Adipose tissue (tissue), 3 donors: ENCODE data around the gene GPBAR1. TPM values are rescaled to one million over a fixed set of nuclear protein-coding genes. Genes with fewer than 3 reads are reported as not detected.
"Not testable (repeated sequence)": the region's sequence is repeated elsewhere in the genome, so short reads cannot be mapped to it uniquely, and the experiment has no call there.

Experiments used
- H3K27ac ChIP-seq: one replicate; pipeline ENCODE4 v1.5.1; 2013; ENCODE audit warnings: low read depth, low read length
- WGBS, 3 donors: extraction: QIAGEN DNeasy Blood & Tissue Kit; methylation state at CpG; one replicate each; pipeline ENCODE4 v1.1.7; 2013; 5-methylcytosine and 5-hydroxymethylcytosine counted together
- polyA plus RNA-seq, 3 donors: library from polyadenylated mRNA; stranded (reverse); fragments of 200-250 nt; gene quantifications; one replicate each; pipeline ENCODE4 v1.2.3, GENCODE V29; 2013
- donor health status: healthy with polysubstance abuse.
- donor health status: Bipolar disorder and iron deficiency.
- donor health status: healthy.

Gene GPBAR1
- polyA plus RNA-seq, 3 donors, result 1.9 to 75.3 (median 29.4) TPM

DNA sequence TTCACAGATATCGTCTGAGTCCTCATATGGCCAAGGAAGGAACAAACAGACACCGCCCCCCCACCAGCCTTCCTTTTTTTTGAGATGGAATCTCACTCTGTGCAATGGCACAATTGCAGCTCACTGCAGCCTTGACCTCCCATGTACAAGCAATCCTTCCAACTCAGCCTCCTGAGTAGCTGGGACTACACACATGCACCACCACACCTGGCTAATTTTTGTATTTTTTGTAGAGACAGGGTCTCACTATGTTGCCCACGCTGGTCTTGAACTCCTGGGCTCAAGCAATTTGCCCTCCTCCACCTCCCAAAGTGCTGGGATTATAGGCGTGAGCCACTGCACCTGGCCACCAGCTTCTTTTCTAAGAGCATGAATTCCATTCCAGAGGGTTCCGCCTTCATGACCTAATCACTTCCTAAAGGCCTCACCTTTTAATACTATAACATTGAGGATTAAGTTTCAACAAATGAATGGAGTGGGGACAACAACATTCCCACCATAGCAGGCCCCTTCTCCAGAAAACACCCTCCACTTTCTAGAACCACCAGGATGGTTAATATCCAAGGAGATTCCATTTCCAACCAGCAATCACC is 33.7 kb downstream of the GPBAR1 start:
- WGBS, 3 donors, result 44 to 81% (median 79%) methylated on average over 5 of the region's 5 CpGs

DNA sequence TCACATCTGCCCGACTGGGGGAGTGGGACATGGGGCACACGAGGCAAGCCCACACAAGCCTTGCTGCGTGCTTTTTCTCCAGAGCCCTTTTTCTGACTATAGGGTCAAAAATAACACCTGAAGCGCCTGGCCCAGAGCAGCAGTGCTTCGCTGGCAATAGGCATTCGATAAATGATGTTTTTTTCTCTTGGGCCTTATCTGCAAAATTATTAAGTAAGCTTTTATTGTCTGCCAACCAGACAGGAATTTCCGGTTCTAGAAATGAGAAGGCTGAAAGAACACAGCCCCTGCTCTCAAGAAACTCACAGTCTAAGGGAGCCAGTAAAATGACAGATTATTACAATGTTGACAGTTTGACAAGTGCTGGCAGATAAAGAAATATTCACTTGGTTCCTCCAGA is 34.2 kb downstream of the GPBAR1 start:
- 31 to 68% (median 64%) methylated on average over 7 of the region's 7 CpGs for WGBS, 3 donors
- no peak overlapping the region for H3K27ac ChIP-seq

More for the DNA sequence above, 33.7 kb downstream of the GPBAR1 start:
- H3K27ac ChIP-seq, result no peak overlapping the region

DNA sequence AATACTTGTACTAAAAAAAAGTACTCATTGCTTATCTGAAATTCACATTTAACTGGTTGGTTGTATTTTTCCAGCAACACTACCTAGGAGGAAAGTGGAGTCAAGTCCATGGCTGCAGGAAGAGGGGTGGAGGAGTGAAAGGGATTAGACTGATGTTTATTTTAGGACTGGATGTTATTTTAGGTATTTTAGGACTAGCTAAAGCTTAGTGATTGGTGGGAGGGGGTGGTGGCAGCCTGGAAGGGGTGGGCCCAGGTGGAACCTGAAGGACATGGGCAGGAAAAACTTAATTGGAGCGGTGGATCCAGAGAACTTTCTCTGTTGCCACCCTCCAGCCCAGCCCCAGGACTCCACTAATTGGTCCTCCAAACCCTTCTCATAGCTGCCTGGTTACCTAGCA is 35.4 kb downstream of the GPBAR1 start:
- H3K27ac ChIP-seq, result no peak overlapping the region
- 88 to 100% (median 93%) methylated on average over 1 of the region's 1 CpG for WGBS, 3 donors

DNA sequence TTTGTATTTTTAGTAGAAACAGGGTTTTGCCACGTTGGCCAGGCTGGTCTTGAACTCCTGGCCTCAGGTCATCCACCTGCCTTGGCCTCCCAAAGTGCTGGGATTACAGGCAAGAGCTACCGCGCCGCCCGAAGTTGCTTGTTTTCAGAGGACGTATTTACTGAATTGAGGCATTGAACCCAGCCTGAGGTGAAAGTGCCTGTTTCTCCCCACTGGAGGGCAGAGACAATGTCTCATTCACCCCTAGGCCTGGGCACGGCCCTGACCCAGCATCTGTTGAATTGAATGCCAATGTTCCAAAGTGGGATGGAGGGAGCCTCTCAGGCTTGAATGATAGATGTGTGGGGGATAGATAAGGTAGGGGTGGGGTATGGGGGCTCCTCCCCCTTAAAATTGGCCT is 36.0 kb downstream of the GPBAR1 start:
- no peak overlapping the region for H3K27ac ChIP-seq
- 77 to 93% (median 90%) methylated on average over 7 of the region's 7 CpGs for WGBS, 3 donors

DNA sequence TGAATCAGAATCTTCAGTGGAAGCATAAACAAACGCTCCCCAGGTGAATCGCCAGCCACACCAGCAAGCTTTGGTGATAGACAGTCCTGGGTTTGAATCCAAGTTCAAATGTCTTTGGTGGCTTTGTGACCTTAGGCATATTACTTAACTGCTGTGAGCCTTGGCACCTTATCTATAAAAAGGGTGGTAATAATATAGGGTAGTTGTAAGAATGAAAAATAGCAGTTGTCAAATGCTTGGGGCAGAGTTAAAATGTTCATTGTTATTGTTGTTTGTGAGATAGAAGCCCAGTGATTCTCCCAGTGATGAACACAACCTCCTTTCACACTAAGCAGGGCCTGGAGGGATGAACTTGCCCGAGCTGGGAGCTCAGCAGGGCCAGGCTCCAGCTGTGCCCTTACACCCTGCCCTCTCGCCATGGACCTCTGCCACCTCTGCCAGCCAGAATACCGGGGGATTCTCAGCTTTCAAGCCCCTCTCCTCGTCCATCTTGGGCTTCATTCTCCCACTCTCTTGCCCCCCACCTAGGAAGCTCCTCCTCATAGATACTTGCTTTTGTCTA is 37.6 kb downstream of the GPBAR1 start:
- no peak overlapping the region for H3K27ac ChIP-seq
- 64 to 87% (median 84%) methylated on average over 6 of the region's 6 CpGs for WGBS, 3 donors

DNA sequence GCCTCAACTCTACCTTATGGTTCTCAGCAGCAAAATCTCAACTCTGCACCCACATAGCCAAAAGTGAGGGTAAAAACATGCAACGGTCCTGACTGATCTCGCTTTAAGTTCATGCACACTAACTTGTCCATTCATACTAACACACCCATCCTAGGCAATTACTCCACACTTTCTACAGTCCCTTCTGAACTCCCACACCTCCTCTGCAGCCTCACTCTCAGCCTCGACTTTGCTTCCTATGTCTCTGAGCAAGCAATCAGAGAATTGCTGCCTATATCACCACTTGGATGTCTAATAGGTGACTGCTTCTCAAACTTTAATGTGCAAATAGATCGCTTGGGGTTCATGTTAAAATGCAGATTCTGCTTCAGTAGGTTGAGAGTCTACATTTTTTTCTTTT is 39.3 kb downstream of the GPBAR1 start:
- no peak overlapping the region for H3K27ac ChIP-seq
- 79 to 91% (median 81%) methylated on average over 4 of the region's 4 CpGs for WGBS, 3 donors

DNA sequence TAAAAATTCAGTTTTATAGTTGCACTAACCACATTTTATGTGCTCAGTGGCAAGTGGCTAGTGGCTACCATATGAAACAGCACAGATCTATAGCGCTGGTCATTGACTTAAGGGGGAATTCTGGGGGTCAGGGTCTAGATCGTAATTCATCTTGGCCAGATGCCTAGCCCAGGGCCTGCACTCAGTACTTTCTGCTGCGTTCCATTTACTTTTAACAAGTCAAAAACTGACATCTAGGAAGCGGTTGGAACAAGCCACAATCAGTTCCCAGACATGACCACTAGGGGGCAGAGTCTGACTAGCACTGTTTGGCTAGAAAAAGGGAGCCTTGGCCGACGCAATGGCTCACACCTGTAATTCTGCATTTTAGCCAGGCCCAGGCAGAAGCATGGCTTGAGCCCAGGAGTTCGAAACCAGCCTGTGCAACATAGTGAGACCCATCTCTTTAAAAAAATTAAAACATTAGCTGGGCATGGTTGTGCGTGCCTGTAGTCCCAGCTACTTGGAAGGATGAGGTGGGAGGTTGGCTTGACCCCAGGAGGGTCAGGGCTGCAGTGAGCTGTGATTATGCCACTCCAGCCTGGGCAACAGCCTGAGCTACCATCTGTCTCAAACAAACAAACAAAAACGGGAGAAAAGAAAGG is 40.5 kb downstream of the GPBAR1 start:
- no peak overlapping the region for H3K27ac ChIP-seq
- WGBS, 3 donors, result 7 to 11% (median 9%) methylated on average over 9 of the region's 9 CpGs

DNA sequence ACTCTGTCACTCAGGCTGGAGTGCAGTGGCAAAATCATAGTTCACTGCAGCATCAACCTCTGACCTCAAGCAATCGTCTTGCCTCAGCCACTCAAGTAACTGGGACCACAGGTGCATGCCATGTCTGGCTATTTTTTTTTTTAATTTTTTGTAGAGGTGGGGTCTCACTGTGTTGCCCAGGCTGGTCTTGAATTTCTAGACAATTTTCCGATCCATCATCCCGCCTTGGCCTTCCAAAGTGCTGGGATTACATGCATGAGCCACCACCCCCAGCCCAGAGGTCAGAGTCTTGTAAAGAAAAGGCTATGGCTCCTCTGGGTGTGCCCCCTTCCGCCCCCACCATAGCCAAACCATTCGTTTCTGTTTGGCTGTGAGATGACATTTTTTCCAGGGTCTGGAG is 44.6 kb downstream of the GPBAR1 start:
- no peak overlapping the region for H3K27ac ChIP-seq
- 75 to 79% (median 78%) methylated on average over 5 of the region's 5 CpGs for WGBS, 3 donors

DNA sequence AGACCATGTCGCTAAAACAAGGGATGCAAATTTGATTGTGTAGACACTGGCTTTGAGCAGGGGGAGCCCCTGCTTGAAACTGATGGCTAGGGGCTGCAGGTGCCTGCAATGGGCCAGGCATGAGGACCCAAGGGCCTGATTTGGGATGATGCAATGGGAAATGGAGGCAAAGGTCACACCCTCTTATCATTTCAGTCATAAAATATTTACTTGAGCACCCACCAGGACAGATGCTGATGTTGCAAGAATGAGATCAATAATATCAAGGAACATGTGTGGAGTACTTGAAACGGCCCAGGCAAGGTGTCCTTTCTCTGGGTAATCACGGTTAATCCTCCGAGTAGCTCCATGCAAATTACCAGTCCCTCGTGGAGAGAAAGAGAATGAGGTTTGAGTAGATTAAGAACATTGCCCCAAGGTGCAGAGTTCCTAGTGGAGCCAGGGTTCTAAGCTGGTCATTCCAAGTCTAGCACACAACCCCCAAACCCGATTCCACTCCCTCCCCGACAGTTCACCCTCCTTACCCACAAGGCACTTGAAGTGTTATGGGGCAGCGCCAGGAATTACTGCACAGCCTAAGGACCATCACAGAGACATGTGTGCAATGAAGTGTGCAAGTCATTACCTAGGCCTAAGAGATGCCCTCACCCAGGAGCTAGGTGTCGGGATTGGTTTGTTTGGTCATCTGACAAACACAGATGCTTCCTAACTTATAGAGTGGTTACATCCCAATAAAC is 45.5 kb downstream of the GPBAR1 start:
- H3K27ac ChIP-seq, result no peak overlapping the region
- 75 to 91% (median 89%) methylated on average over 9 of the region's 9 CpGs for WGBS, 3 donors

DNA sequence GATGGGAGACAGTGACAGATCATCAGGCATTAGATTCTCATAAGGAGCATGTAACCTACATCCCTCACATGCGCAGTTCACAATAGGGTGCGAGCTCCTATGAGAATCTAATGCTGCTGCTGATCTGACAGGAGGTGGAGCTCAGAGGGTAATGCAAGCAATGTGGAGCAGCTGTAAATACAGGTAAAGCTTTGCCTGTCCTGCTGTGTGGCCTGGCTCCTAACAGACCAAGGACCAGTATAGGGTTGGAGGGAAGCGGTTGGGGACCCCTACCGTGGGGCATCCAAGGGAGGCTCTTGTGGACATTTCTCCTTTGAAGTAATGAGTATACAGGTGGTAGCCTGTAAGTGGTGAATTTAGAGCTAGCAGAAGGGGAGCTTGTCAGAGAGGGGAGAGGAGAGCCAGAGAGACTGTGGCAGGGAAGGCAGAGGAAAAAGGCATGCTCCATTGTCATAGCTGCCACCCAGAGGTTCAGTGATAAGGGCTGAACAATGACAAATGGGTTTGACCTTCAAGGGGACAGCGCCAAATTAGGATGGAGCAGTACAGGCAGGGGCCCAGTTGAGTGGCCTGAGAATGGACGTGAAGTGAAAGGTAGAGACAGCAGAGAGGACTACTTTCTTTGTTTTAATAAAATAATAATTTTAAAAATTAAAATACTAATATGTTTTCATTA is 46.7 kb downstream of the GPBAR1 start:
- H3K27ac ChIP-seq, result no peak overlapping the region
- 83 to 94% (median 92%) methylated on average over 6 of the region's 6 CpGs for WGBS, 3 donors

DNA sequence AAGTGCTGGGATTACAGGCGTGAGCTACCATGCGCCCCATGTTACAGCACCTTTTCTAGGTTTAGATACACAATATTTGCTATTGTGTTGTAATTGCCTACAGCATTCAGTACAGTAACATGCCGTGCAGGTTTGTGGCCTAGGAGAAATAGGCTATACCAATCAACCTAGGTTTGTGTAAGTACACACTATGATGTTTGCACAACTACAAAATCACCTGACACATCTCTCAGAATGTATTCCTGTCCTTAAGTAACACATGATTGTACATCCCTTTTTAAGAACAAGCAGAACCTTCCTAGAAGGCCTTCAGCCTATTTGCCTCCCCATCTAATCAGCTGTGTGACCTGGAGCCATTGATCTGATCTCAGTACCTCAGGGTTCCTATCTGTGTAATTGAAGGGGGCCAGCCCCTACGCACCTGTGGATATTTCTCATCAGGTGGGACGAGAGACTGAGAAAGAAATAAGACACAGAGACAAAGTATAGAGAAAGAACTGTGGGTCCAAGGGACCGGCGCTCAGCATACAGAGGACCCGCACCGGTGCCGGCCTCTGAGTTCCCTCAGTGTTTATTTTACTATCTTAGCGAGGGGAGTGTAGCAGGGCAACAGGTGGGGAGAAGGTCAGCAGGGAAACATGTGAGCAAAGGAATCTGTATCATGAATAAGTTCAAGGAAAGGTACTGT is 50.2 kb downstream of the GPBAR1 start:
- 38 to 84% (median 83%) methylated on average over 11 of the region's 11 CpGs for WGBS, 3 donors
- H3K27ac ChIP-seq, result no peak overlapping the region

DNA sequence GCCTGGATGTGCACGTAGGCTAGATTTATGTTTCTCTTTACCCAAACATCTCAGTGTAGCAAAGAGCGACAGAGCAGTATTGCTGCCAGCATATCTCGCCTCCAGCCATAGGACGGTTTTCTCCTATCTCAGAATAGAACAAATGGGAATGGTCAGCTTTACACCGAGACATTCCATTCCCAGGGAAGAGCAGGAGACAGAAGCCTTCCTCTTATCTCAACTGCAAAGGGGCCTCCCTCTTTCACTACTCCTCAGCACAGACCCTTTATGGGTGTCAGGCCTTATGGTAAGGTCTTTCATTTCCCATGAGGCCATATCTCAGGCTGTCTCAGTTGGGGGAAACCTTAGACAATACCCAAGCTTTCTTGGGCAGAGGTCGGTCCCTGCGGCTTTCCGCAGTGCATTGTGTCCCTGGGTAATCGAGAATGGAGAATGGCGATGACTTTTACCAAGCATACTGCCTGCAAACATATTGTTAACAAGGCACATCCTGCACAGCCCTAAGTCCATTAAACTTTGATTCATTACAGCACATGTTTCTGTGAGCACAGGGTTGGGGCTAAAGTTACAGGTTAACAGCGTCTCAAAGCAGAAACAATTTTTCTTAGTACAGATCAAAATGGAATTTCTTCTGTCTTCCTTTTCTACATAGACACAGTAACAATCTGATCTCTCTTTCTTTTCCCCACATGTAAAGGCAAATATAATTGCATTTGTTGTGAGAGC is 50.9 kb downstream of the GPBAR1 start:
- H3K27ac ChIP-seq, result not testable (repeated sequence)
- WGBS, 3 donors, result 36 to 83% (median 79%) methylated on average over 11 of the region's 11 CpGs

DNA sequence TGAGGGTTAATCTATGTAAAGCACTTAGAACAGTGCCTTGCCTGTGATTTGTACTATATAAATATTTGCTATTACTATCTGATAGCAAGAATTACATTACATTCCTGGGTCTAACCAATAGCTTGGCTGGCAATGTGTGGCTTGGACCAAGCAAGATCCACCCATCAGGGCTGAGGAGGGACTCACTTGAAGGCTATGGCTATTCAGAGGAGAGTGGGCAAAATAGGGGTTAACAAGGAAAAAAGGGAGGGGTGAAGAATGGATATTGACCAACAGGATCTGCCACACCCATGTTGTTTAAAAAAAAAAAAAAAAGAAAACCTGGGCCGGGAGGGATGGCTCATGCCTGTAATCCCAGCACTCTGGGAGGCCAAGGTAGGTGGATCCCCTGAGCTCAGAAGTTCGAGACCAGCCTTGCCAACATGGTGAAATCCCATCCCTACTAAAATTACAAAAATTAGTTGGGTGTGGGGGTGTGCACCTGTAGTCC is 51.5 kb downstream of the GPBAR1 start:
- WGBS, 3 donors, result 35 to 54% (median 54%) methylated on average over 2 of the region's 2 CpGs
- H3K27ac ChIP-seq, result no peak overlapping the region

DNA sequence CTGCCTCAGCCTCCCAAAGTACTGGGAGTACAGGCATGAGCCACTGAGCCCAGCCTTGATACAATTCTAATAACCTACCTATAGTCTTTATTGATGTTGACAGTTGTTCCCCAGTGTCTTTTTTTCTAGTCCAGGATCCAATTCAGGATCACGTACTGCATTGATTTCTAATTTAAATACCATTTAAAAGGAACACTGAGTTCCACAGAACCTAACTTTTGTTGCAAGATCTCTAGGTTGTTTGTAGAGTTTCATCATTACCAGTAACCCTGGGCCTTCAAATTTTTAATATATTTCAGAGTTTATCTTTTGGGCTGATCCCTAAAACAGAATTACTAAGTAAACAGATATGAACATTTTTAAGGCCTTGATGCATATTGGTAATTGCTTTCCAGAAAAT is 52.5 kb downstream of the GPBAR1 start:
- no peak overlapping the region for H3K27ac ChIP-seq
- WGBS, 3 donors, result 79 to 86% (median 84%) methylated on average over 1 of the region's 1 CpG
